ENCODE results near the gene ARRB1. TPM values are rescaled to one million over a fixed set of nuclear protein-coding genes. Genes with fewer than 3 reads are reported as not detected.

ARRB1 gene
- total and polyA plus RNA-seq, 9 donors, result 14.0 to 22.7 (median 20.6) TPM

GRCh38 chr11:75271730-75272129, 79.7 kb downstream of the ARRB1 start:
- no peak for DNase-seq
- no peaks in the 10 kb centered on the region for H3K9me3 ChIP-seq (replicated peaks; ENCODE audit: control insufficient read depth, low read depth, low read length)
- H3K4me3 ChIP-seq (ENCODE audit: low read length), result no peak overlapping the region
- peaks cover 38% of the 10 kb centered on the region for H3K36me3 ChIP-seq (ENCODE audit: control insufficient read depth, insufficient read depth, low read length)
- 66% methylated on average over 5 of the region's 6 CpGs for WGBS (ENCODE audit: insufficient coverage)
- H3K4me1 ChIP-seq (ENCODE audit: control insufficient read depth, insufficient read depth, low read length), result peaks cover 1% of the 10 kb centered on the region
- H3K27me3 ChIP-seq (ENCODE audit: control insufficient read depth, insufficient read depth, low read length), result no peaks in the 10 kb centered on the region
- no peak overlapping the region for H3K27ac ChIP-seq (ENCODE audit: low read length)

GRCh38 chr11:75270896-75271418, 80.5 kb downstream of the ARRB1 start:
- no peaks in the 10 kb centered on the region for H3K9me3 ChIP-seq (replicated peaks; ENCODE audit: control insufficient read depth, low read depth, low read length)
- no peaks in the 10 kb centered on the region for H3K4me1 ChIP-seq (ENCODE audit: control insufficient read depth, insufficient read depth, low read length)
- no peak for DNase-seq
- peaks cover 34% of the 10 kb centered on the region for H3K36me3 ChIP-seq (ENCODE audit: control insufficient read depth, insufficient read depth, low read length)
- 65% methylated on average over 3 of the region's 3 CpGs for WGBS (ENCODE audit: insufficient coverage)
- no peak overlapping the region for H3K4me3 ChIP-seq (ENCODE audit: low read length)
- H3K27ac ChIP-seq (ENCODE audit: low read length), result no peak overlapping the region
- no peaks in the 10 kb centered on the region for H3K27me3 ChIP-seq (ENCODE audit: control insufficient read depth, insufficient read depth, low read length)

GRCh38 chr11:75269896-75270295, 81.6 kb downstream of the ARRB1 start:
- whole genome bisulfite sequencing (ENCODE audit: insufficient coverage), result 86% methylated on average over 7 of the region's 9 CpGs

DNA sequence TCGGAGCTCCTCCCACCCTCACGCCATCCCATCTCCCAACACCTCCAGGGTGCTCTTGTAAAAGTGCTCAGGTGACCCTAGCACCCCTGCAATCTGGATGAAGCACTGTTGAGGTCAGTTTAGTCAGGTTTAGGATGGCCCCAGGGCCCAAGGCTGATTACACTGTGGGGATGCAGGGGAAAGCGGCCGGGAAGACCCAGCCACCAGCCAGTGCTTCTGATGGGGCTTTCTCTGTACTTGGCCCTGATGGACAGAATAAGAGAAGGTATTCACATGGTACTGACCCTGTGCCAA, 82.1 kb downstream of the ARRB1 start:
- no peak overlapping the region for H3K27ac ChIP-seq (ENCODE audit: low read length)
- H3K27me3 ChIP-seq (ENCODE audit: control insufficient read depth, insufficient read depth, low read length), result no peaks in the 10 kb centered on the region
- no peak for DNase-seq
- no peak overlapping the region for H3K4me3 ChIP-seq (ENCODE audit: low read length)
- H3K36me3 ChIP-seq (ENCODE audit: control insufficient read depth, insufficient read depth, low read length), result peaks cover 40% of the 10 kb centered on the region
- H3K9me3 ChIP-seq (replicated peaks; ENCODE audit: control insufficient read depth, low read depth, low read length), result no peaks in the 10 kb centered on the region
- no peaks in the 10 kb centered on the region for H3K4me1 ChIP-seq (ENCODE audit: control insufficient read depth, insufficient read depth, low read length)
- no CpG with 5 or more reads among the region's 4 CpGs for WGBS (ENCODE audit: insufficient coverage)

More at GRCh38 chr11:75269896-75270295, 81.6 kb downstream of the ARRB1 start:
- no peaks in the 10 kb centered on the region for H3K27me3 ChIP-seq (ENCODE audit: control insufficient read depth, insufficient read depth, low read length)
- peaks cover 40% of the 10 kb centered on the region for H3K36me3 ChIP-seq (ENCODE audit: control insufficient read depth, insufficient read depth, low read length)
- H3K9me3 ChIP-seq (replicated peaks; ENCODE audit: control insufficient read depth, low read depth, low read length), result no peaks in the 10 kb centered on the region
- H3K4me1 ChIP-seq (ENCODE audit: control insufficient read depth, insufficient read depth, low read length), result no peaks in the 10 kb centered on the region
- no peak overlapping the region for H3K4me3 ChIP-seq (ENCODE audit: low read length)
- no peak for DNase-seq
- H3K27ac ChIP-seq (ENCODE audit: low read length), result no peak overlapping the region

- Histone ChIP-seq H3K4me3 (ENCODE audit: low read length) (no peak overlapping the region), H3K9me3 (replicated peaks; ENCODE audit: control insufficient read depth, low read depth, low read length) (no peaks in the 10 kb centered on the region), H3K27me3 (ENCODE audit: control insufficient read depth, insufficient read depth, low read length) (no peaks in the 10 kb centered on the region), H3K36me3 (ENCODE audit: control insufficient read depth, insufficient read depth, low read length) (peaks cover 35% of the 10 kb centered on the region), H3K27ac (ENCODE audit: low read length) (no peak overlapping the region), H3K4me1 (ENCODE audit: control insufficient read depth, insufficient read depth, low read length) (no peaks in the 10 kb centered on the region)
- DNase-seq, result no peak
- 86% methylated on average over 16 of the region's 25 CpGs for WGBS (ENCODE audit: insufficient coverage)
Measured at GRCh38 chr11:75268626-75269366, 82.7 kb downstream of the ARRB1 start.

- Histone ChIP-seq H3K27me3 (ENCODE audit: control insufficient read depth, insufficient read depth, low read length) (no peaks in the 10 kb centered on the region), H3K4me1 (ENCODE audit: control insufficient read depth, insufficient read depth, low read length) (no peaks in the 10 kb centered on the region), H3K36me3 (ENCODE audit: control insufficient read depth, insufficient read depth, low read length) (peaks cover 22% of the 10 kb centered on the region), H3K4me3 (ENCODE audit: low read length) (no peak overlapping the region), H3K9me3 (replicated peaks; ENCODE audit: control insufficient read depth, low read depth, low read length) (no peaks in the 10 kb centered on the region), H3K27ac (ENCODE audit: low read length) (no peak overlapping the region)
- DNase-seq, result no peak
- WGBS (ENCODE audit: insufficient coverage), result 81% methylated on average over 16 of the region's 27 CpGs
Measured at GRCh38 chr11:75267171-75267970, 84.1 kb downstream of the ARRB1 start.

DNA sequence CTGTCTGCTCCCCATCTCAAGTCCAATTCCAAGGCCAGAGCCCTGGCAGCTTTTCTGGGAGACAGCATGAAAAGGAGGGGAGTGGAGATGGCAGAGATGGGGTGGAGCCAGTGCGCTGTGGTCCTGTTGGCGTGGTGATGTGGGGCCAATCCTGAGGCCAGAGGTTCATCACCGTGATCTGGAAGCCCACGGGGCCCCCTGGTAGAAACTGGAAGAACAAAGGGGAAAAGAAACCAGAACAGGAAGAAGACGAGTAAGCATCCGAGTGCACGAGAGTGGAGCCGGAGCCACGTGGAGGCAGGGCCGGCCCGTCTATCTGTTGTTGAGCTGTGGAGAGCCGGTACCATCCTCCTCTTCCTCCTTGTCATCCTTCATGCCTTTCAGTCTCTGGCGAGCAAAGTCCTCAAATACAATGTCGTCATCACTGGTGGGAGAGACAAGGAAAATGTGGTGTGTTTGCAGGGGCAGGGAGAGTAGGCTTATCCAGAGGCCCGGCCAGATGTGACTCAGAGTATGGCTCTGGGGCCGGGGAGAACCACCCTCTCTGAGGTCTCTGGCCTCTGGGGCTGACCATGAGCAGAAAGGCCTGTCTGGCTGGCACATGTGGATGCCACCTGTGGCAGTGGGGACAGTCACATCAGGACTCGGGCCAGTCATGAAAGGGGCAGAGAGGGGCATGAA, 85.5 kb downstream of the ARRB1 start:
- 83% methylated on average over 13 of the region's 17 CpGs for WGBS (ENCODE audit: insufficient coverage)
- Histone ChIP-seq H3K9me3 (replicated peaks; ENCODE audit: control insufficient read depth, low read depth, low read length) (no peaks in the 10 kb centered on the region), H3K27ac (ENCODE audit: low read length) (no peak overlapping the region), H3K36me3 (ENCODE audit: control insufficient read depth, insufficient read depth, low read length) (peaks cover 16% of the 10 kb centered on the region), H3K4me1 (ENCODE audit: control insufficient read depth, insufficient read depth, low read length) (no peaks in the 10 kb centered on the region), H3K4me3 (ENCODE audit: low read length) (no peak overlapping the region), H3K27me3 (ENCODE audit: control insufficient read depth, insufficient read depth, low read length) (no peaks in the 10 kb centered on the region)
- no peak for DNase-seq

DNA sequence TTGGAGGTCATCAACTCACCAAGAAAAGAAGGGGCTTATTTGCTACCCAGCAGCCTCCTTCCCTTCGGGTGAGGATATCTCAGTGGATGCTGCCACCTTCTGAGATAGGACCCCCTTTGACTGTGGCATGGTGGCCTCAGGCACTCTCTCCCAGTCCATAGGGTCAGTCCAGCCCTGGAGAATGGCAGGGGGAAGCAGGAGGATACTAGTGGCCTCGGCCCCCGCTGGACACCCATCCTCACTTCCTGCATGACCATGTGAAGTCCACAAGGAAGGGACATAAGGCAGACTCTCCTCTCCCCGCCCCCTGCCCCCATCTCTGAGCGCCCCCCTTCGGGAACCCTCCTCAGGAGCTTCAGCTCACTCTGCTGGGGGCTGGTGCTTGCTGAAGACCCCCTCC, 86.5 kb downstream of the ARRB1 start:
- peaks cover 2% of the 10 kb centered on the region for H3K4me1 ChIP-seq (ENCODE audit: control insufficient read depth, insufficient read depth, low read length)
- no peak overlapping the region for H3K4me3 ChIP-seq (ENCODE audit: low read length)
- peaks cover 11% of the 10 kb centered on the region for H3K36me3 ChIP-seq (ENCODE audit: control insufficient read depth, insufficient read depth, low read length)
- no peak for DNase-seq
- no peak overlapping the region for H3K27ac ChIP-seq (ENCODE audit: low read length)
- H3K27me3 ChIP-seq (ENCODE audit: control insufficient read depth, insufficient read depth, low read length), result no peaks in the 10 kb centered on the region
- no CpG with 5 or more reads among the region's 6 CpGs for WGBS (ENCODE audit: insufficient coverage)
- H3K9me3 ChIP-seq (replicated peaks; ENCODE audit: control insufficient read depth, low read depth, low read length), result no peaks in the 10 kb centered on the region

- no peak overlapping the region for H3K27ac ChIP-seq (ENCODE audit: low read length)
- no peak for DNase-seq
- no peaks in the 10 kb centered on the region for H3K9me3 ChIP-seq (replicated peaks; ENCODE audit: control insufficient read depth, low read depth, low read length)
- H3K4me1 ChIP-seq (ENCODE audit: control insufficient read depth, insufficient read depth, low read length), result peaks cover 2% of the 10 kb centered on the region
- peaks cover 11% of the 10 kb centered on the region for H3K36me3 ChIP-seq (ENCODE audit: control insufficient read depth, insufficient read depth, low read length)
- no peak overlapping the region for H3K4me3 ChIP-seq (ENCODE audit: low read length)
- no peaks in the 10 kb centered on the region for H3K27me3 ChIP-seq (ENCODE audit: control insufficient read depth, insufficient read depth, low read length)
Measured at GRCh38 chr11:75264356-75264755, 87.1 kb downstream of the ARRB1 start.

DNA sequence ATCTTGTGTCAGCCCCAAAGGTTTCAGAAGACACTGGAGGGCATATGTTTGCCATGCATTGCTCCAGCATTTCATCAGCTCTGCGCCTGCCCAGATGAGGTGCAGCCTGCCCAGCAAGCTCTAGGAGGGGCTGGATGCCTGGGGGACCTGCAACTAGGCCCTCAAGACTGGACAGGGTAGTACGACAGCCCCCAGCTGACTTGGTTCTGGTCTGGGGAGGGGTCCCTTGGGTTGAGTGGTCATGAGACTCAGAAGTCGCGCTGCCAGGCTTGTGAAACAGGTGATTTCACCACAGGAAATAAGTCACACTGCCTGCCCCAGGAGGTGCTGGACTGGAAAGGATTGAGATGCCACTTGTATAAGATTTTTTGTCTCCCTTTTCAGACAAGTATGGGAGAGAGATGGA, 87.5 kb downstream of the ARRB1 start:
- 78% methylated on average over 4 of the region's 4 CpGs for WGBS (ENCODE audit: insufficient coverage)
- no peak overlapping the region for H3K27ac ChIP-seq (ENCODE audit: low read length)
- DNase-seq, result no peak

More for the DNA sequence above, 87.5 kb downstream of the ARRB1 start:
- Histone ChIP-seq H3K4me1 (ENCODE audit: control insufficient read depth, insufficient read depth, low read length) (peaks cover 2% of the 10 kb centered on the region), H3K4me3 (ENCODE audit: low read length) (no peak overlapping the region), H3K27me3 (ENCODE audit: control insufficient read depth, insufficient read depth, low read length) (no peaks in the 10 kb centered on the region), H3K36me3 (ENCODE audit: control insufficient read depth, insufficient read depth, low read length) (peaks cover 11% of the 10 kb centered on the region), H3K9me3 (replicated peaks; ENCODE audit: control insufficient read depth, low read depth, low read length) (no peaks in the 10 kb centered on the region)

Data from muscle of leg (tissue), 11 donors.